ENCODE measurements around the gene PLAU.

PLAU gene

DNA sequence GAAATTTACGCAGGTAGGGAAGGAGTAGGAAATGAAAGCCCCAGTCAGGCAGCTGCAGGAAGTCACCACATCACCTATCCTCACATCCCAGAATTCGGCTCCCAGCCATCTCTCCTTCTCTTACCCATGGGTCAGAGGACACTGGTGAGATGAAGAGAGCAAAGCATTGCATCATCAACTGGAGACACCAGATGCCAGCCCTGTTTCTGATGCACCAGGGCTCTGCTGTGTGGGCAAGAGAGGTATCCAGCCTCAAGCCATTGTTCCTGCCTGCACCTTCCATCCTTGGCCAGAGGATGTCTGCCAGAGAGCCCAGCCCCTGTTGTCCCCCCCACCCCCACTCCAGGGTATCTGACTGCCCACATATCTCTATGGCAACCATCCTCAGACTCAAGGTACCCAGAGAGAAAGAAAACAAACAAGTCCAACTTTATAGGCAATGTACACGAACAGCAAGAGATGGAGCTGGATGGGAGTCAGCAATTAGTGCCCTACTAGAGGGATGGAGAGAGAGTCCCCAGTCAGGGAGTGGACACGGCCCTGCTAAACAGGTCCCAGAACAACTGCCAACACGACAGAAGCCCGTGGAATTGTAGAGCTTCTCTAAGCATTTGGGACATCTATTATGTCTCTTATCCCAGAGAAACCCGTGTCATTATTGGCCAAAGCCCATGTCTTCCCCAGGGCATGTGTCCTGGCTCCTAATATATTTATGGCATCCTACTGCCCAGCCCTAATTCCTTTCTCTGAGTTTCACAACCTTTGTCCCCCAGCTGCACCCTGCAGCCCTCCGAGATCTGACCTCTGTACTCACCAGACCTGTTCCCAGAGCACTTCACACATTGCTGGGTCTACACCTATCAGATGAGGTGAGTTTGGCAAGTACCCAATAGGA, 39.4 kb upstream of the PLAU start:
- TF ChIP-seq, protein P1, sequence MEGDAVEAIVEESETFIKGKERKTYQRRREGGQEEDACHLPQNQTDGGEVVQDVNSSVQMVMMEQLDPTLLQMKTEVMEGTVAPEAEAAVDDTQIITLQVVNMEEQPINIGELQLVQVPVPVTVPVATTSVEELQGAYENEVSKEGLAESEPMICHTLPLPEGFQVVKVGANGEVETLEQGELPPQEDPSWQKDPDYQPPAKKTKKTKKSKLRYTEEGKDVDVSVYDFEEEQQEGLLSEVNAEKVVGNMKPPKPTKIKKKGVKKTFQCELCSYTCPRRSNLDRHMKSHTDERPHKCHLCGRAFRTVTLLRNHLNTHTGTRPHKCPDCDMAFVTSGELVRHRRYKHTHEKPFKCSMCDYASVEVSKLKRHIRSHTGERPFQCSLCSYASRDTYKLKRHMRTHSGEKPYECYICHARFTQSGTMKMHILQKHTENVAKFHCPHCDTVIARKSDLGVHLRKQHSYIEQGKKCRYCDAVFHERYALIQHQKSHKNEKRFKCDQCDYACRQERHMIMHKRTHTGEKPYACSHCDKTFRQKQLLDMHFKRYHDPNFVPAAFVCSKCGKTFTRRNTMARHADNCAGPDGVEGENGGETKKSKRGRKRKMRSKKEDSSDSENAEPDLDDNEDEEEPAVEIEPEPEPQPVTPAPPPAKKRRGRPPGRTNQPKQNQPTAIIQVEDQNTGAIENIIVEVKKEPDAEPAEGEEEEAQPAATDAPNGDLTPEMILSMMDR (IDR thresholded peaks at IDR 0.05; ENCODE audit: control extremely low read depth, extremely low read depth, low read depth, missing control alignments) = no peak
- ChIA-PET CTCF (interaction anchor here (1.1 to 1.5 kb wide), 2 partner anchors 8 to 10 kb away, joined by 4 to 6 read pairs; no protein-coding TSS in a partner anchor), POLR2A (no interaction called here)
- no peak for DNase-seq (ENCODE audit: extremely low spot score)

DNA sequence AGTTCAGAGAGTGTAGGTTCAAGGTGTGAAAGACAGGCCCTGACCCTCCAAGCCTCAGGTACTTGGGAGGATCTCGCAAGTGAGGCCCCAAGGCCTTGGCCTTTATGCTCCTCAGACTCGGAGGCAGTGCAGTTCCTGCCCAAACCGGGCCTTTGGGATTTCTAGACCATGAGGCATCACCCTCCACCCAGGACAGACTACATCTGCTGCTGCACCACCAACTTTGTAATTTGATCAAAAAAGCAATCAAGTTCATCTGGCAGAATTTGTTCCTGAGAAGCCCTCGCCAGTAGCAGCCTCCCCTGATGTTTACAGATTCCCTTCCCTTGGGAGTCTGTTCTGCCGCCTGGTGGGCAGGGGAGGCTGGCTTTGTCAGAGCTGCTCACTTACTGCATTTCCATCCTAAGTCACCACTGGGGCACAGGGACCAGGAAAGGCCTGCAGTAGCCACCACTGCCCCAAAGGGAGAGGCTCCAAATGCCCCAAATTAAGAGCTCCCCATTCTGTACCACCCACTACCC, 38.7 kb upstream of the PLAU start:
- no peak for DNase-seq (ENCODE audit: extremely low spot score)
- ChIA-PET POLR2A (no interaction called here), CTCF (interaction anchor here (1.1 to 1.5 kb wide), 2 partner anchors 7 to 10 kb away, joined by 4 to 6 read pairs; no protein-coding TSS in a partner anchor)
- TF ChIP-seq, protein P1 (IDR thresholded peaks at IDR 0.05; ENCODE audit: control extremely low read depth, extremely low read depth, low read depth, missing control alignments) = no peak

DNA sequence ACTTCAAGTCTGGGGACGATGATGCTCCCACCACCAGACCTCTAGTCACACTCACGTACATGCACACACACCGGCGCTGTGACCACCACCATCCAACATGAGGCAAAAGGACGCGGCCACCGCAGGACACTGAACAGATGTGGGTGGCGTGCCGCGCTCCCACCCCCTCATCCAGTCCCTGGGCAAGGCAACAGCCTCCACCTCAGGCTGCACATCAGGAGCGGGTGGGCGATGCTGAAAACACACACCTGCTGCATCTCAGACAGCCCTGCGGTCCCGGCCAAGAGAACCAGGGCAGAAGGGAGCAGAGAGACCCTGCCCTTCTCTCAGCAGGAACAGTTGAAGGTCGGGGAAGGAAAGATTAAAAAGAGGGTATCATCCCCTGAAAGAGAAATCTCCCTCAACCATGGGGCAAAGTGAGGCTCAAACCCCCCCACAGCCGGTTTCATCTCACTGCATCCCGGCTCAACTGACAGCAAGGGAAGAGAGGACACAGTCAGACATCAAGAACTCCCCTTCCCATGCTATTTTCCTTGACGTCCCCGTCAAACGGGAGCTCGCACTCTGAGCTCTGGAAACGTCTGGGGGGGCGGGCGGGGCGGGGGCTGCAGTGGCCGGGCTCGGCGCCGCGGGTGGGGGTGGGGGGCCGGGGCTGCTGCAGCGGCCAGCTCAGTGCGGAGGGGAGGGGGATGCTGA, 37.6 kb upstream of the PLAU start:
- ChIA-PET POLR2A (no interaction called here), CTCF (interaction anchor here (1.2 to 11.0 kb wide), 3 partner anchors 13 to 83 kb away, joined by 4 to 383 read pairs (median 4); no protein-coding TSS in a partner anchor)
- no peak for DNase-seq (ENCODE audit: extremely low spot score)
- TF ChIP-seq, protein P1 (IDR thresholded peaks at IDR 0.05; ENCODE audit: control extremely low read depth, extremely low read depth, low read depth, missing control alignments) = no peak

DNA sequence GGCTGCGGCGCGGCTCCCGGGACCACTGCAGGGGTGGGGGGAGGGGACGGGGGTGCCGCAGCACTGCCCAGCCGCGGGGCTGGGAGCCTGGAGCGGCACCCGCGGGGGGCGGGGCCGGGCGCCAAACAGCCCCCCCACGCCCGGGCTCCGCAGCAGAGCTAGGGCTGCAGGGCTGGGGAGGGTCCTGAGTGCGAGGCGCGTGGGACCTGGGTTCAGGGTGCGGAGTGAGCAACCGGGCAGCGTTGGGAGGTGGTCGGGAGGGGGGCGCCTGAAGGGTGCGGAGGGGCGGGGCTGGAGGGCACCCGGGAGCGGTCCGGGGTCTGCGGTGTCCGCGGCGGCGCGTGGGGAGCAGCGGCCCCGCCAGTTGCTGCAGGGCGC, 37.1 kb upstream of the PLAU start:
- ChIA-PET CTCF (interaction anchor here (1.2 to 19.3 kb wide), 5 partner anchors 8 to 83 kb away, joined by 4 to 566 read pairs (median 5); no protein-coding TSS in a partner anchor), POLR2A (no interaction called here)
- no peak for DNase-seq (ENCODE audit: extremely low spot score)
- TF ChIP-seq, protein P1 (IDR thresholded peaks at IDR 0.05; ENCODE audit: control extremely low read depth, extremely low read depth, low read depth, missing control alignments) = no peak

DNA sequence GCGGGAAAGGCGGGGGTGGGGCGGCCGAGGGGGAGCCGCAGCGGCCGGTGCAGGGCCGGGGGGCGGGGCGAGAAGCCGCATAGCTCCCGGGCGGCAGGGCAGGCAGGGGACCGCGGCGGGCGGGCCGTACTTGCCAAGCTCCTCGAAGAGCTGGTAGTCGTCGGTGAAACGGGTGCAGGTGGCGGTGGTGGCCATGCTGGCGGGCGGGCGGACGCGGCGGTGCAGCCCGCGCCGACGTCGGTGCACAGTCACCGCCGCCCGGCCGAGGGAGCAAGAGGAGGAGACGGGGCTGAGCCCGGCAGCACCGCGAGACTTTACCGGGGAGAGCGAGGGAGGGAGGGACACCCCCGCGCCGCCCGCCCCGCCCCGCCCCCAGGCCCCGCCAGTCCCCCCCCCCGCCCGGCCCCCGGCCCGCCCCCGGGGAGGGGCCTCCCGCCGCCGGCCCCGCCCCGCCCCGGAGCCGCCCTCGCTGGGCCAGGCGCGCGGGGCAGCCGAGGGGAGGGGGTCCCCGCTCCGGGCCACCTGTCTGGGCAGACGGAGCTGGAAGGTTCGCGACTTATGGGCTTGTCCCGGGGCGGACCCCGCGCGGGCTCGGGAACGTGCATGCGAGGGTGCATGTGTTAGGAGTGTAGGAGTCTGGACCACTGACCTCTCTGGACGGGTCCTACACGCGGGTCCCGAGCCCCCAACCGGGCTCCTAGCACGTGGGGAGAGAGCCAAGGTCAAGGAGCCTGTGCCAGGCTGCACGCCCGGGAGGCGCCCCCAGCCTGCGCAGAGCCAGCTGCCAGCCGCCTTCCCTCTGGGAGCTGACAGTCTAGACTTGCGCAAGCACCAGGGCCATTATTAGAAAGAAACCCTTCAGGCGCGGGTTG, 36.4 kb upstream of the PLAU start, which contains the start of gene CAMK2G:
Gene CAMK2G, minus strand, starts transcription at position 289 of the 872 bp plus-strand sequence. Its CDS starts 94 bp downstream, at position 195.
- ChIA-PET POLR2A (no interaction called here), CTCF (interaction anchor here (1.1 to 19.3 kb wide), 8 partner anchors 9 to 229 kb away, joined by 3 to 566 read pairs (median 4); partner anchors contain the start of gene CHCHD1)
- TF ChIP-seq, protein P1 (IDR thresholded peaks at IDR 0.05; ENCODE audit: control extremely low read depth, extremely low read depth, low read depth, missing control alignments) = no peak
- DNase-seq (ENCODE audit: extremely low spot score) = peak; percentile 96
